ENCODE measurements around the gene CASP12.
A peak's percentile ranks its signal among the peaks of the same experiment; 100 is the strongest.
"Not testable (repeated sequence)": the region's sequence is repeated elsewhere in the genome, so short reads cannot be mapped to it uniquely, and the experiment has no call there.

The CASP12 gene

DNA sequence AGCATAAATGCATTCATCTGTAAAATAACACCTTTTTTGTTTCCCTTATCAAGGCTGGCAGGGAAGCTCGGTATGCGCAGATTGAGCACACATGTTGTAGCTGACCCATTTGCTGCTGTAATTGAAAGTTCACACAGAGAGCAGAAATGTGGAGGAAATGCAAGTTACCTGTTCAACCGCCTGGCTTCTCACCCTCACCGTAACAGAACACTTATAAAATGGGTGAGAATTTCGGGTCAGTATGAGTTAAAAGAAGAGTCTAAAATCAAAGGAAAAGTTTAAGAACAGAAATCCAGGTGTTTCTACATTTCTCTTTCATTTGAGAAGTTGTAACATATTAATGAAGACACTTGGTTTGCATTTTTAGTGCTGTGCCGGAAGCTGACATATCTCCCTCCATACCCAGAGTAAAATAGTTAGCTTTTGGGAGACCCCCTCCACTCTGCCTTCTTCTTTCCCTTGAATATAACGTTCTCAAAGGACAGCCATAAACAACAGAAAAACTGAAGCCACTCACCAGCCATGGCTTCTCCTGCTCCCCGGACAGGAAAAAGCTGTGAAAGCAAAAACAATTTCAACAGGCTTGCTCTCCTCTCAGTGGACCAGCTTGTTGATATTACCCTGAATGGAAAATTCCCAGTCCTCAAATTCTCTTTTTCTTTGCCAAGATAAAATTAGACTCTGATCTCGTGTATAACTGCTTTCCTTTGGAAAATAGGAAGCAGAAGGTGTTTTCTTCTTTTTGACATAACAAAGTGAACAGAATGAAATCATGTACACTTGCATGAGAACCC lies at the start of gene CASP12:
Gene CASP12, minus strand, starts transcription at position 570 of the 794 bp plus-strand sequence.
- no peak for DNase-seq (ENCODE audit: low read depth in 2 of 2)

DNA sequence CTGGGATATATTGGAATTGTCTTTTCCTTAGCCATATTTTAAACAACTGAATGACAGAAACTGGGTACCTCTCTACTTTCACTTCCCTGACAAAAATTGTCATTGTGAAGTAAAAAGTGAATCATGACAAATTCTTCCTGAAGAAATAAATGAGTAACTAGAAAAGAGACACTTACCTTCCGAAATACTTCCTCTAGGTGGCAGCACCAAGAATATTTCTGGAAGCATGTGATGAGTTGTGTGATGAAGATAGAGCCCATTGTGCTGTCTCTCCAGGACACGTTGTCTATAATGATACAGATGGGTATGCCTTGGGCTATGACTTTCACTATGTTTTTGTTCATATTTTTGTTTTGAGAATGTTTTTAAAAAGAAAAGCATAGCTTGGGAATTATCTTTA lies 48.6 kb upstream of the CASP12 start:
- DNase-seq (ENCODE audit: low read depth in 2 of 2): peak in 1 of 2 experiments; percentile 10

DNA sequence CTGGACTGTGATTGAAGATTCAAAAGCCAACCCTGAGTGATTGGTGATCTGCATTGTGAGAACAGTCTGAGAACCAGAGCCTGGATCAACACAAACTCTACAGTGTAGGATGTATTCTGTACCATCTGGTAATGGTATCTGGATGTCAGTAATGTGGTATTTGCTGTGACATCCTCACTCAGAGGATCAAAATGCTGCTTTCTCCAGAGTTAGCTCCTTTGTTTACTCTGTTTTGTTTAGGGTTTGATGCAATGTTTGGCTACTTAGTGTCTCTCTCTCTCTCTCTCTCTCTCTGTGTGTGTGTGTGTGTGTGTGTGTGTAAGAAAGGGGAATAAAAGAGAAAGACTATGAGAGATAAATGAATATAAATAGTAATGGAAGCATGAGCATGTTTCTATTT lies 45.8 kb upstream of the CASP12 start:
- DNase-seq (ENCODE audit: low read depth in 2 of 2): no peak

DNA sequence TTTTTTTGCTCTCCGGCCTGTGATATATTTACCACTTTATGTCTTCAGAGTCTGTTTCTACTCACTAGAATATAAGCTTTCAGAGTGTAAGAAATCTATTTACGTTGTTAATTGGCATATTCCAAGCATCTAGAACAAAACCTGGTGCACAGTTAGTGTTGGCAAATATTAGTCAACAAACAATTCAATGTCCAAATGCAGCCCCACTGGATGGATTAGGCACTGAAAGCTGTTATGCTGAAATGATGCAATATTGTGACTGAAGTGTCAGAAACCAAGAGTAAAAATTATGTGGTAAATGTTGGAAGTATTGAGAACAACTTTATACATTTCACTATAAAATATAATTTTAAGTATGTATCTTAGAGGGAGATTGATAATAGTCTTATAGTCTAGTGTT lies 45.3 kb upstream of the CASP12 start:
- DNase-seq (ENCODE audit: low read depth in 2 of 2): no peak

DNA sequence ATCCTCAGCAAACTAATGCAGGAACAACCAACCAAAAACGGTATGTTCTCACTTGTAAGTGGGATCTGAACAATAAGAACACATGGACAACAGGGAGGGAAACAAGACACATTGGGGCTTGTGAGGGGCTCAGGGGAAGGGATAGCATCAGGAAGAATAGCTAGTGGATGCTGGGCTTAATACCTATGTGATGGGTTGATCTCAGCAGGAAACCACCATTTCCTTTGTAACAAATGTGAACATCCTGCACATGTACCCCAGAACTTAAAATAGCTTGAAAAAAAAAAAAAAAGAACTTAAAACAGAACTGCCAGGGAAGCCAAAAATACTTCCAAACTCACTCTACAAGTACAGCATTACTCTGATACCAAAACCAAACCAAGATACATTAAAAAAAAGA lies 36.3 kb upstream of the CASP12 start:
- DNase-seq (ENCODE audit: low read depth in 2 of 2): no peak

DNA sequence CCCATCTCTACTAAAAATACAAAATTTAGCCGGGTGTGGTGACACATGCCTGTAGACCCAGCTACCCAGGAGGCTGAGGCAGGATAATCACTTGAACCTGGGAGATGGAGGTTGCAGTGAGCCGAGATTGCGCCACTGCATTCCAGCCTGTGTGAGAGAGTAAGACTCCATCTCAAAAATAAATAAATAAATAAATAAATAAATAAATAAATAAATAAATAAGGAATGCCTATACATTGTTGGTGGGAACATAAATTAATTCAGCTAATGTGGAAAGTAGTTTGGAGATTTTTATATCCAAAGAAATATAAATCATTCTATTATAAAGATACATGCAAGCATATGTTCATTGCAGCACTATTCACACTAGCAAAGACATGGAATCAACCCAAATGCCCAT lies 35.8 kb upstream of the CASP12 start:
- not testable (repeated sequence) for DNase-seq (ENCODE audit: low read depth in 2 of 2)

DNA sequence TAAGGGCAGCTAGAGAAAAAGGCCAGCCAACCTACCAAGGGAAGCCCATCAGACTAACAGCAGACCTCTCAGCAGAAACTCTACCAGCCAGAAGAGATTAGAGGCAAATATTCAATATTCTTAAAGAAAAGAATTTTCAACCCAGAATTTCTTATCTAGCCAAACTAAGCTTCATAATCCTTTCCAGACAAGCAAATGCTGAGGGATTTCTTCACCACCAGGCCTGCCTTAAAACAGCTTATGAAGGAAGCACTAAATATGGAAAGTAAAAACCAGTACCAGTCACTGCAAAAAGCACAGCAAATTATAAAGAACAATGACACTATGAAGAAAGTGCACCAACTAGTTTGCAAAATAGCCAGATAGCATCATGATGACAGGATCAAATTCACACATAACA lies 30.6 kb upstream of the CASP12 start:
- DNase-seq (ENCODE audit: low read depth in 2 of 2): no peak

DNA sequence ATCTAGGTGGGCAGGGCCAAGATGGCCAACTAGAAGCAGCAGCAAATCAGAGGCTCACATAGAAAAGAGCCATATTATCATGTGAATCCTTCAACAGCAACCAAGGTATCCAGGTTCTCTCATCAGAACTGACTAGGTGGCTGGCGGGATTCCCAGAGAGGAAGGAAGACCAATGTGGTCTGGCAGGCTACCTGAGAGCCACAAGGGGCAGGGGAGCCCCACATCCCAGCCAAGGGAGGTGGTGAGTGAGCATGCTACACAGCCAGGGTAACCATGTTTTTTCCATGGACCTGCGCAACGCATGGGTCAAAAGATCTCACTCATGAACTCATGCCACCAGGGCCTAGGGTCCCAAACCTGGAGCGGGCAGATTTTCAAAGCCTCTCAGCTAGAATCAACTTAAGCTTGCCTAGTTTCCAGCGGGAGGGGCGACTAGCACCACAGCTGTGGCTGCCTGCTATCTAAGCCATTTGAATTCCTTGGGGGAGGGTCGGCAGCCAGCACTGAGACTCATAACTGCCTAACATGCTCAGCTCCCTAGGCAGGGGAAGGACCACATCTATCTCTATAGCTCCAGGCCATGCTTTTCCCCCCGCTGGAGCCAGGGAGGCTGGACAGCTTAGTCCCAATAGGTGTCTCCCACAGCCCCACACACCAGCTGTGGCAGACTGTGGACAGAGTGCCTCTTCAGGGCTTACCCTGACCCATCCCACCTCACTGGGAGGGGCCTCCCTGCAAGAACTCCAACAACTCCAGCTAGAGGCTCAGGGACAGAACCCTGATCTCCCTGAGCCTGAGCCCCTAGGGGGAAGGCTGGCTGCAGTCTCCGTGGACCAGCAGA lies 28.7 kb upstream of the CASP12 start:
- DNase-seq (ENCODE audit: low read depth in 2 of 2): no peak

DNA sequence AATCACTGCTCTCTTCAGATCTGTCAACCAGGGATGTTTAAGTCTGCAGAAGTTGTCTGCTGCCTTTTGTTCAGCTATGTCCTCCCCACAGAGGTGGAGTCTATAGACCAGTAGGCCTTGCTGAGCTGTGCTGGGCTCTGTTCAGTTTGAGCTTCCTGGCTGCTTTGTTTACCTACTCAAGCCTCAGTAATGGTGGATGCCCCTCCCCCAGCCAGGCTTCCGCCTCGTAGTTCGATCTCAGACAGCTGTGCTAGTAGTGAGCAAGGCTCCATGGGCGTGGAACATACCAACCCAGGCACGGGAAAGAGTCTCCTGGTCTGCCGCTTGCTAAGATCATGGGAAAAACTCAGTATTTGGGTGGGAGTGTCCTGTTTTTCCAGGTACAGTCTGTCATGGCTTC lies 27.6 kb upstream of the CASP12 start:
- no peak for DNase-seq (ENCODE audit: low read depth in 2 of 2)

DNA sequence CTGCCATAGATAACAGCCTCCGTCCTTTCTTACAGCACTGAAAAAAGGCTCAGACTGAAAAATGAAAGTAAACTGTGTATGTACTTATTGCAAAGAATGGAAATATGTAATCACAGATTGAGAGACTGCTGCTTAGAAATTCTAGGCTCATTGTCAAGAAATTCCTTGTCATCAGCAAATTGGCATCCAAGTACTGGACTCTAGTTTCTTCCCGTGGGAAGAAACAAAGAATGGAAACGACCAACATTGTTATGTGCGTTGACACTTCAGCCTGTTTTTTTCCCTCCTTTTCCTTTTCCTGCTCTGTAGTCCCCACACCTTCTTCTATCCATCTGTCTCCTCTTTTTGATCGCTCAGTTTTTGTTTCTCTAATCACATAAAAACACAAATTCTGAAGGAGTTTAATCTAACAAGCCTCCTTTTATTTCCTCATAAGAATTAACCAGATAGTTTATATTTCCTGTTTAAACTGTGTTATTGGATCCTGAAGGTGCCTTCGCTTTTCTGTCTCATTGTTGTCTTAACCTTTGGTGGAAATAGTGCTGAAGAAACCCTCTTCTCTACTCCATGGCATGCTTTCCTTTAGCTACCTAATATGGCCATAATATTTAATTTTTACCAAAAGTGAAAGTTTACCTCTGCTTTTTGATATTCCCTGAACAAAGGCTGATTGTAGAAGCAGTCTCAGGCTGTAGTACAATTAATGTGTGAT lies 20.0 kb upstream of the CASP12 start:
- DNase-seq (ENCODE audit: low read depth in 2 of 2): peak; percentile 42 to 53

DNA sequence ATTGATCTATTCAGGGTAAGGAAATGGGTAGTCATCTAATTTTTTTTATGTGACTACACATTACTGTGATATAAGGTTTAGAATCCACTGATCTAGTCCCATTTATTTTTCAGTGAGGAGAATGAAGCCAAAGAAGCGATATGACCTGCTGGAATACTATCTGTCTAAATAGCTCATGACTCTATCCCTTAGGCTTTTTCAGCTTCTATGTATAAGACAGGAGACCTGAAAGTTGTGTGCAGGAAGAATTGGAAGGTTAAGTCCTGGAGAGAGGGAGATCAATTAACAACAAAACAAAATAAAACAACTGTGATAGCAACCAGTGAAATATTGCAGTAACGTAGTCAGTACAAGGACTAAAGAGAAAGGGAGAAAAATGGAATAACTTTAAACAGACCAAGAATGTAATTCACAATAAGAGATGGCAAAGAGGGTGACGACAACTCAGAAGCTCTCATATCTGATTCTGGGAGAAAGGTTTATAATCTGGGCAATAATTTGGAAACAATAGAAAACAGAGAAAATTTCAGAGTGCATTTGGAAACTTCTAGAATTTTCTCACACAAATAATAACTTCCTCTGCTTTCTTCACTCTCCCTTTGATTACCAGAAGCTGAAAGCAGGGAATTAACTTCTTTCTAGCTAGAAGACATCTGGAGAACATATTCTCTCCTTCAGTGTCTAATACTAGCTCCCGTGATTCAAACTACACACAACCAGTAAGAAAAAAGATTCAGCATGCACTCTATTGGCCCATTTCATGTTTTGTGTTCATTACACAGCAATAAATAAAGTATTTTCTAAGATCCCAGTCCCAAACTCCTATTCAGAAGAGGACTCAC lies 19.2 kb upstream of the CASP12 start:
- DNase-seq (ENCODE audit: low read depth in 2 of 2): no peak

DNA sequence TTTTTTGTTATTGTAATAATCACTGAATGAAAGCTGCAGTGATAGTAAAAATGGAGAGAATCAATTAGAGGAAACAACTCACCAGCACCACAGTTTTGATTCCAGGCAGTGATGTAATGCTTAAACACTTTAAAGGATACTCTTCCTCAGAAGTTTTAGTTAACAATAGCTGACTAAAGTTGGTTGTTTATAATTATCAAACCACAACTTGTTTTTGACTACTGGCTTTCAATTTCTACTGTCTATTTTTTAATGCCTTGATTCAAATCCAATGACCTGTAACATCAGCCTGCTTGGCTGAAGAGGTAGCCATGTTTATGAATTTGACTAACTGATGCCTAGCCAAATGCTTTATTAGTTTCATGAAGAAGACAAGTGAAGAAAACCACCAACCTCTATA lies 18.2 kb upstream of the CASP12 start:
- no peak for DNase-seq (ENCODE audit: low read depth in 2 of 2)

DNA sequence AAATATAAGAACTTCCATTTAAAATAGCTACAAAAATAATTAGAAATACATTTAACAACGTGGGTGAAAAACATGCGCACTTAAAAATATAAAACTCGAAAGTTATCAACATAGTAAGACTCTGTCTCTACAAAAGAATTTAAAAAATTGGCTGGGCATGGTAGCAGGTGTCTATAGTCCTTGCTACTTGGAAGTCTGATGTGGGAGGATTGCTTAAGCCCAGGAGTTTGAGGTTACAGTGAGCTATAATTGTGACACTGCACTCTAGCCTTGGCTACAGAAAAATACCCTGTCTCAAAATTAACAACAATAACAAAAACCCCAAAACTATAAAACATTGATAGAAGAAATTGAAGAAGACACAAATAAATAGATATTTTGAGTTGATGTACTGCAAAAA lies 13.8 kb upstream of the CASP12 start:
- no peak for DNase-seq (ENCODE audit: low read depth in 2 of 2)

DNA sequence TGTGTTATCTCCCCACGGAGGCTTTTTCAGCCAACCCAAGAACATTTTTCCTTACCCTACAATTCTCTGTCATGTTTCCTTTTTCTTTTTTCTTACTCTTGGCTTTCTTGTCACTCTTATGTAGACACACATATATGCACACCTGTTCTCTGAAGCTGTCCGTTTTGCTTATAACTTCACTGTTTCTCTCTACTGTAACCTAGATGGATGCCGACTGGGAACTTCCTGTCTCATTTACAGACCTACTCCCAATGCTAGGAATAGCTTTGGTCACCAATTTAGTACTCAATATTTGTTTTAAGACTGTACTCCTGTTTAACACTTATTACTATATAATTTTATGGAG lies 9.9 kb upstream of the CASP12 start:
- no peak for DNase-seq (ENCODE audit: low read depth in 2 of 2)

DNA sequence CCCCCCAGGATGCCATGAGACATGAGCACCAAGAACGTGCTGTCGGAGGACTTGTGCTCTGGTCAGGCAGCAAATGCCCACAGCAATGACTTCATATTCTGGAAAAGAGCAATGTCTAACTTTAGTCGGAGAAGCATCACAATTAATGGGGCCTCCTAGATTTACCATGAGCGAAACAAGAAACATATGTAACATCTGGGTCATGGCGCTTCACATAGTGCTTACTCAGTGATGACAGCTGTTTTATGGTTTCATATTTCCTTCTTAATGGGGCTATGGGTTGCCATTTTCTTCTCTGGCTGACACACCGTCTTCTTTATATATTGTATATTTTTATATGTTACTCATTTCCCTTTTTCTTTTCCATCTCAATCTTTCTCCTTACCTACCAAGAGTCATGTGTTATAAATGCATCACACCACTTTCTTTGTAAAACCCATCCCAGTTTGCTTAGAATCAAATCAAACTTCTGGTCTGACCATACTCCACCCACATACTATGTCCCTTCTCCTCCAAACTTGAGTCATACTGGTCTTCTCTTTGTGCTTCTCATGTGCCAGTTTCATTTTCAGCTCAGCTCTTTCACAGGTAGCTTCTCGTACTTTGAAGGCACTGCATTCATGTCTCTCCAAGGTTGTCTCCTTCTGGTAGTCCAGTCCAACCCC lies 9.4 kb upstream of the CASP12 start:
- DNase-seq (ENCODE audit: low read depth in 2 of 2): peak; percentile 80

DNA sequence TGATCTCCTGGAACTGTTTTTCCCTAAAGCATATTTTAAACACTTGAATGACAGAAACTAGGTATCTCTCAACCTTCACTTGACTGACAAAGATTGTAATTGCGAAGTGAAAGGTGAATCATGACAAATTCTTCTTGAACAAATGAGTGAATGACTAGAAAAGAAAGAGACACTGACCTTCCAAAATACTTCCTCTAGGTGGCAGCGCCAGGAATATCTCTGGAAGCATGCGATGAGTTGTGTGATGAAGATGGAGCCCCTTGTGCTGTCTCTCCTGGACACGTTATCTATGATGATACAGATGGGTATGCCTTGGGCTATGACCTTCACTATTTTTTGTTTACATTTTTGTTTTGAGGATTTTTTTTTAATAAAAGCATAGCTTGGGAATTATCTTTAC lies 7.0 kb upstream of the CASP12 start:
- no peak for DNase-seq (ENCODE audit: low read depth in 2 of 2)

DNA sequence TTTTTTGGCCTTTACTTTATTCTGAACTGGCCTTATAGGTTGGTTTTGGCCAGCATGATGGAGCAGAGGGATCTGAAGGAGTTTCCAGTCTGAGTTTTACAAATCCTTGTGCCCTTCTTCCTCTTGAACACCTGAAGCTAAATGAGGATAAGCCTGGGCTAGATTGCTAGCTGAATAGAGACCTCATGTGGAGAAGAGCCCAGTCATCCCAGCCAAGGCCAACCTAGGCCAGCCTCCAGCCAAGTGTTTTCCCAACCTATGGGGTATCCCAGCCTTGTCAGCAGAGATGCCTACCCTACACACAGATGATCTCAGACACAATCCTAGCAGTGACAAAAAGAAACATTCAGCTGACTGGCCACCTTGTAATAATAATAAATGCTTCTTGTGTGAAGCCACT lies 966 bp upstream of the CASP12 start:
- DNase-seq (ENCODE audit: low read depth in 2 of 2): no peak

DNA sequence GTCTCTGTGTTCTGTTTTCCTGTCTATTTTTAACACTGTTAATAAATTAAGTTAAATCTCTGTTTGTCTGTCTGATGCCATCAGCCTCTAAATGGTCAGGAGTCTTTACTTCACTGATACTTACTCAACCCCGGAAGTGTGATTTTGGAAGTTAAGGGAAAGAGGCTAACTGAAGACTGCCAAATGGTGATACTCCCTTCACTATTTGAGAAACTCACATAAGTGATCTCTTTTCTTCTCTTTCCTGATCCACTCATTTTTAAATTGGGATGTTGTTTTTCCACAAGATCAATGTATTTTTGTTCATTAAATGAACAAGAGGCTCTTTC lies 389 bp upstream of the CASP12 start:
- no peak for DNase-seq (ENCODE audit: low read depth in 2 of 2)

DNA sequence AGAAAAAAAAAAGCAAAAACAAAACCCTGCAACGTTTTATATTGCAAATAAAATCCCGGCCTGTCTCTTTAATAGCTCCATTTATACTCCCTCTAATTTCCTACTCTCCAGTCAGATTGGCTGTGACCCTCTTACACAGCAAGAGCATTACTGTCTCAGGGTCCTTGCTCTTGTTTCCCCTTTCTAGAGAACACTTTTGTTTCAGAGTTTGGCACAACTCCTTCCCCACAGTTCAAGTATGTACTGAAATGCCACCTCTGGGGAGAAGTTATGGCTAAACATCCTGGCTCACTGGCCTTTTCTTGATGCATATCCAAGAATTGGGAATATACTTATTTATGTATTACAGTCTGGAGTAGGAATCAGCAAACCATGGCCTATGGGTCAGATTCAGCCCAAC lies 2.6 kb downstream of the CASP12 start:
- no peak for DNase-seq (ENCODE audit: low read depth in 2 of 2)

DNA sequence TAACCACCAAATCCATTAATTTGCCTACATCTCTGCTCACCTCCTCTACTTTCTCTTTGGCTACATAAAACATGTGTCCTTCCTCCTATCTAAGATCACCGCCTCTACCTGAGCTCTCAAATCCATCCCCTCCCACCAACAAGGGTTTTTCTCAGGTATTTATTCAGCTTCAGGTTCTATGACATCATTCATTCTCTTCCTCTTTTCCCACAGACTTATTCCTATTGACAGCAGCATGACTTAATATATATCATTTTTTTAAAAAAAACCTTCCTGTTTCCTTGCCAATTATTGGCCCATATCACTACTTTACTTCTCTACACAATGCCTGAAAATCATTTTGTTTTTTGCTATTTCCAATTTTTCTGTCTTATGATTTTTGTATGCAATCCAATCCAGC lies 4.4 kb downstream of the CASP12 start:
- DNase-seq (ENCODE audit: low read depth in 2 of 2): no peak

All from fibroblast of skin of left biceps (primary cell).